GM12873 (cell line): ENCODE data around the gene PRICKLE4.

ENCODE experiments used
- CTCF ChIP-seq: IDR thresholded peaks from 2 replicates; pipeline ENCODE4 v1.5.1; 2012; ENCODE audit warnings: low read depth, mild to moderate bottlenecking, moderate library complexity, low read length, control low read depth; ENCODE audit not compliant: insufficient read depth; ENCODE audit errors: missing control alignments

The PRICKLE4 gene

GRCh38 chr6:41813956-41814355 is 33.4 kb downstream of the PRICKLE4 start:
- TF ChIP-seq CTCF = no peak

GRCh38 chr6:41814629-41815028 is 34.0 kb downstream of the PRICKLE4 start:
- no peak for TF ChIP-seq CTCF

- TF ChIP-seq CTCF = no peak
Measured at GRCh38 chr6:41815587-41815986, 35.0 kb downstream of the PRICKLE4 start.

- no peak for TF ChIP-seq CTCF
Measured at GRCh38 chr6:41818271-41819054, 37.9 kb downstream of the PRICKLE4 start.

- no peak for TF ChIP-seq CTCF
Measured at GRCh38 chr6:41821266-41821665, 40.7 kb downstream of the PRICKLE4 start.

- TF ChIP-seq CTCF = no peak
Measured at GRCh38 chr6:41822021-41822420, 41.4 kb downstream of the PRICKLE4 start.

- TF ChIP-seq CTCF = no peak
Measured at GRCh38 chr6:41823178-41823577, 42.6 kb downstream of the PRICKLE4 start.
